ENCODE data around the gene WDR44. TPM values are rescaled to one million over a fixed set of nuclear protein-coding genes. Genes with fewer than 3 reads are reported as not detected.

WDR44 gene, protein sequence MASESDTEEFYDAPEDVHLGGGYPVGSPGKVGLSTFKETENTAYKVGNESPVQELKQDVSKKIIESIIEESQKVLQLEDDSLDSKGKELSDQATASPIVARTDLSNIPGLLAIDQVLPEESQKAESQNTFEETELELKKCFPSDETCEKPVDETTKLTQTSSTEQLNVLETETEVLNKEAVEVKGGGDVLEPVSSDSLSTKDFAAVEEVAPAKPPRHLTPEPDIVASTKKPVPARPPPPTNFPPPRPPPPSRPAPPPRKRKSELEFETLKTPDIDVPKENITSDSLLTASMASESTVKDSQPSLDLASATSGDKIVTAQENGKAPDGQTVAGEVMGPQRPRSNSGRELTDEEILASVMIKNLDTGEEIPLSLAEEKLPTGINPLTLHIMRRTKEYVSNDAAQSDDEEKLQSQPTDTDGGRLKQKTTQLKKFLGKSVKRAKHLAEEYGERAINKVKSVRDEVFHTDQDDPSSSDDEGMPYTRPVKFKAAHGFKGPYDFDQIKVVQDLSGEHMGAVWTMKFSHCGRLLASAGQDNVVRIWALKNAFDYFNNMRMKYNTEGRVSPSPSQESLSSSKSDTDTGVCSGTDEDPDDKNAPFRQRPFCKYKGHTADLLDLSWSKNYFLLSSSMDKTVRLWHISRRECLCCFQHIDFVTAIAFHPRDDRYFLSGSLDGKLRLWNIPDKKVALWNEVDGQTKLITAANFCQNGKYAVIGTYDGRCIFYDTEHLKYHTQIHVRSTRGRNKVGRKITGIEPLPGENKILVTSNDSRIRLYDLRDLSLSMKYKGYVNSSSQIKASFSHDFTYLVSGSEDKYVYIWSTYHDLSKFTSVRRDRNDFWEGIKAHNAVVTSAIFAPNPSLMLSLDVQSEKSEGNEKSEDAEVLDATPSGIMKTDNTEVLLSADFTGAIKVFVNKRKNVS
- 14.9 and 17.4 TPM in 2 replicates for total RNA-seq

DNA sequence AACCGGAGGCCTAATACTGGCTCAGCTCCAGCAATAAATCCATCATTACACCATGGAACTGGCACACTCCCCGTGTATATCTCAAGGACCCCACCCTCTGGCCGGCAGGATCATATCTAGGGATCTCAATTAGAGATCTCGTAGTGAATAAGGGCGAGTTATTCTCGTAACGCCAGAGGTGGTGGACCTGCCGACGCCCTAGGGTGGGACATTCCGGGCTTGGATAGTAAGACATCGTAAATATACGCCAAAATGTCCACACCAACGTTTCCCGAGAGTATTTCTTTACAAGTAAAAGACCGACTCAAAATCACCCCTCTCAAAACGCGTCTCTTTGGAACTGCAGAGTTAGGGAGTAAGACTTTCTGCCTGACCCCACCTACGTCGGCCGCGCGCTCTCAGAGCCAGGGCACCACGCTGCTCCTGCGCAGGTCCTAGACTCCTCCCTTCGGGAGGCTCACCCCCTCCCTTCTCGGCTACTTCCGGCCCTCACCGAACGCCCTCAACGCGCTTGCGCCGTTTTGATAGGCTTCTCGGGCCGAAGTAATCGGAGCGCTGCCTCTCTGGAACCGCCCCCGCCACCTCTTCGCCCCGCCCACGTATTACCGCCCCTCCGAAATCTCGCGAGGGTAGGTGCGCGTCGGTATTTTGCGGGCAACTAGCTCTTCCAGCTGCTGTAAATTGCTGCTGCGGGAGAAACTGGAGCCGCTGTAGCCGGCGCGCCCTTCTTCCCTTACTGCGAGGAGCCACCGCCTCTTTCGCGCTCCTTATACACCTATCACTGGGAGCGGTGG lies at the start of gene WDR44:
TSS of gene WDR44 (plus strand) at position 643 of the 794 bp plus-strand sequence. CDS start 398 bp downstream, outside the sequence.

DNA sequence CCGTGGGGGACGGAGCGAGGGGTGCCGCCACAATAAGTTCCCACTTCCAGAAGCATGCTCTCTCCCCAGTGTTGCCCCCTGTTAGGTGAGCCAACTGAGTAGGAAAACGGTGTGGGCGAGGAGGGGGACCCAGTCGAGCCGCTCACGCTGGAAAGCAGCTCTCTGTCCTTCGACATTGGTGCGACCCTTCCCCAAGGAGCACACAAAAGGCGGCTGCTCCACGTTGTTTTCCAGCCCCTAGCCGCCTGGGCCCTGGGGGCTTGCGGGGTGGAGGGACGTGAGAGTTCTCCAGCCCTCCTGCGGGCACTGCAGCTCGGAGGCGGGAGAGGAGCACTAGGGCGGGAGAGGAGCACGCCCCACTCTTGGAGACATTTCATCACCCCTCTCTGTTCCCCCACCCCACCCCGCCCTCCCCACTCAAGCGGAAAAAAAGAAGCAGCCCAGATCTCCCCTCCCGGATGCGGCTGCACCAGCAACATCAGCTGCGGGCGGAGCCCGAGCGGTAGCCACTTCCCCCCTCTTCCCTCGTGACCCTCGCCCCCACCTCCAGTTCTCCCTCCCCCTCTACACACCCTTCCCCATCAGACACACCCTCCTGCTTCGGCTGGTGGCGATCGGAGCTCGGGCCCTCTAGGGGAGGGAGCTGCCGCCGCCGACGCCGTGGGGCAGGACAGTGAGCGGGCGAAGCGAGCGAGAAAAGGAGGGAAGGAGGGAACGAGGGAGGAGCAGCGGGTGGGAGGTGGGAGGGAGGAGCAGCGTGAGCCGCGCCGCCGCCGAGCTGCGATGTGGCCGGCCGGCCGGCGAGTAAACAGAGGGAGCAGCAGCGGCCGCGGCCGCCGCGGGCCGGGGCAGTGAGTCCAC lies 149.4 kb downstream of the WDR44 start, which contains the start of gene DOCK11:
TSS of gene DOCK11 (plus strand) at position 755 of the 861 bp plus-strand sequence. CDS start 157 bp downstream, outside the sequence.

Other genes with a start within 250 kb of the WDR44 start
- 1.4 and 1.7 TPM in 2 replicates for gene KLHL13, start 229.3 kb upstream of the WDR44 start, total RNA-seq
- 0.60 and 1.1 TPM in 2 replicates for gene DOCK11, start 149.7 kb downstream of the WDR44 start, total RNA-seq

Data from mammary microvascular endothelial cell (primary cell).